Activated CD8-positive, alpha-beta T cell treated with anti-CD3 and anti-CD28 coated beads, Interleukin-2, amount 10 ng/mL, durations not matched to agents 7 days and 5 days (primary cell): ENCODE results near the gene ALKBH8. TPM values are rescaled to one million over a fixed set of nuclear protein-coding genes. Genes with fewer than 3 reads are reported as not detected.
A peak's percentile ranks its signal among the peaks of the same experiment; 100 is the strongest.
"Not testable (repeated sequence)": the region's sequence is repeated elsewhere in the genome, so short reads cannot be mapped to it uniquely, and the experiment has no call there.

Experiments used
- ATAC-seq: fragments of 150-1000 bp; cut with Tn5 transposase; one replicate; pipeline ENCODE4 v1.10.0; 2021; ENCODE audit warnings: moderate library complexity
- CTCF ChIA-PET: fragments of 350-600 bp; sonication (Branson Sonifier 250); formaldehyde crosslinking; loops from one replicate; lab custom pipeline; 2021; ENCODE audit warnings: antibody characterized with exemption; lab: Charles Lee
- POLR2A ChIA-PET: fragments of 350-600 bp; sonication (Branson Sonifier 250); formaldehyde crosslinking; loops from one replicate; lab custom pipeline; 2021; ENCODE audit warnings: antibody characterized with exemption; lab: Charles Lee
- DNase-seq: peaks from one replicate; pipeline ENCODE4 v3.0.0-alpha.2; 2020
- H3K27ac Mint-ChIP-seq: one replicate; pipeline ENCODE4 v1.8.0; 2021; ENCODE audit warnings: mild to moderate bottlenecking, mixed read lengths
- H3K27me3 Mint-ChIP-seq: one replicate; pipeline ENCODE4 v1.8.0; 2021; ENCODE audit warnings: low read depth, mixed read lengths
- H3K36me3 Mint-ChIP-seq: one replicate; pipeline ENCODE4 v1.8.0; 2021; ENCODE audit warnings: low read depth, mixed read lengths
- H3K4me1 Mint-ChIP-seq: one replicate; pipeline ENCODE4 v1.8.0; 2021; ENCODE audit warnings: low read depth, mixed read lengths
- H3K4me3 Mint-ChIP-seq: one replicate; pipeline ENCODE4 v1.8.0; 2021; ENCODE audit warnings: mild to moderate bottlenecking, mixed read lengths
- H3K9me3 Mint-ChIP-seq: one replicate; pipeline ENCODE4 v1.8.0; 2022; ENCODE audit warnings: mixed read lengths; ENCODE audit not compliant: insufficient read depth
- total RNA-seq, 2 experiments: library from RNA; stranded (reverse); gene quantifications; one replicate each; pipeline ENCODE4 v1.2.3, GENCODE V29; 2021

Gene ALKBH8
- total RNA-seq, 2 experiments from 2014 or later = 11.1 to 11.3 TPM

GRCh38 chr11:107592231-107592590 is 26.7 kb upstream of the ALKBH8 start:
- Mint-ChIP-seq H3K4me1 (peaks cover 22% of the 10 kb centered on the region), H3K27ac (no peak overlapping the region), H3K9me3 (no peaks in the 10 kb centered on the region), H3K36me3 (no peaks in the 10 kb centered on the region), H3K4me3 (peak overlapping the region; percentile 68), H3K27me3 (peaks cover 74% of the 10 kb centered on the region)
- ChIA-PET CTCF (interaction anchor here (1.0 to 2.2 kb wide), 3 partner anchors 20 to 97 kb away, joined by 3 to 5 read pairs (median 3); no protein-coding TSS in a partner anchor), POLR2A (interaction anchor here (1.0 to 1.4 kb wide), 2 partner anchors 27 to 29 kb away, joined by 3 to 4 read pairs; no protein-coding TSS in a partner anchor)
- DNase-seq (no peak), ATAC-seq (no peak)

- ChIA-PET CTCF (interaction anchor here (1.0 to 2.2 kb wide), 3 partner anchors 19 to 98 kb away, joined by 3 to 5 read pairs (median 3); no protein-coding TSS in a partner anchor), POLR2A (interaction anchor here (1.0 to 1.4 kb wide), 2 partner anchors 27 to 28 kb away, joined by 3 to 4 read pairs; no protein-coding TSS in a partner anchor)
- H3K36me3 Mint-ChIP-seq = no peaks in the 10 kb centered on the region
- H3K4me3 Mint-ChIP-seq = peak overlapping the region; percentile 68
- DNase-seq = peak; percentile 27
- peak; percentile 45 for ATAC-seq
- peaks cover 22% of the 10 kb centered on the region for H3K4me1 Mint-ChIP-seq
- no peaks in the 10 kb centered on the region for H3K9me3 Mint-ChIP-seq
- H3K27me3 Mint-ChIP-seq = peaks cover 77% of the 10 kb centered on the region
- no peak overlapping the region for H3K27ac Mint-ChIP-seq
These were observed 26.1 kb upstream of the ALKBH8 start for GRCh38 chr11:107591378-107592230.

GRCh38 chr11:107590460-107591377 is 25.2 kb upstream of the ALKBH8 start, which contains the start of gene ELMOD1:
ELMOD1 (plus strand) TSS chr11:107591147; CDS start chr11:107618190, 27,043 bp downstream.
- Mint-ChIP-seq H3K4me3 (peak within 1 kb of the TSS; percentile 68), H3K27me3 (peaks cover 82% of the 10 kb centered on the region), H3K27ac (no peak within 1 kb of the TSS), H3K4me1 (peaks cover 22% of the 10 kb centered on the region), H3K9me3 (no peaks in the 10 kb centered on the region), H3K36me3 (no peaks in the 10 kb centered on the region)
- DNase-seq = peak; percentile 34
- ATAC-seq = peak; percentile 75
- ChIA-PET CTCF (interaction anchor here (1.0 to 2.2 kb wide), 3 partner anchors 18 to 99 kb away, joined by 3 to 5 read pairs (median 3); no protein-coding TSS in a partner anchor), POLR2A (interaction anchor here (1.4 kb wide), 1 partner anchor 27 kb away, joined by 3 read pairs; no protein-coding TSS in a partner anchor)

- Mint-ChIP-seq H3K27me3 (peaks cover 68% of the 10 kb centered on the region), H3K36me3 (no peaks in the 10 kb centered on the region), H3K27ac (no peak overlapping the region), H3K4me1 (peaks cover 22% of the 10 kb centered on the region), H3K9me3 (no peaks in the 10 kb centered on the region), H3K4me3 (no peak overlapping the region)
- no peak for ATAC-seq
- ChIA-PET POLR2A (no interaction called here), CTCF (interaction anchor here (1.8 kb wide), 1 partner anchor 24 kb away, joined by 4 read pairs; no protein-coding TSS in a partner anchor)
- no peak for DNase-seq
These were observed 21.9 kb upstream of the ALKBH8 start for GRCh38 chr11:107587306-107587979.

GRCh38 chr11:107583629-107584195 is 18.2 kb upstream of the ALKBH8 start:
- Mint-ChIP-seq H3K36me3 (no peaks in the 10 kb centered on the region), H3K27me3 (peaks cover 40% of the 10 kb centered on the region), H3K9me3 (no peaks in the 10 kb centered on the region), H3K4me3 (no peak overlapping the region), H3K27ac (no peak overlapping the region), H3K4me1 (no peaks in the 10 kb centered on the region)
- DNase-seq (no peak), ATAC-seq (no peak)
- CTCF ChIA-PET = interaction anchor here (0.7 to 0.9 kb wide), 2 partner anchors 20 to 315 kb away, joined by 3 read pairs; no protein-coding TSS in a partner anchor
- POLR2A ChIA-PET = no interaction called here

DNA sequence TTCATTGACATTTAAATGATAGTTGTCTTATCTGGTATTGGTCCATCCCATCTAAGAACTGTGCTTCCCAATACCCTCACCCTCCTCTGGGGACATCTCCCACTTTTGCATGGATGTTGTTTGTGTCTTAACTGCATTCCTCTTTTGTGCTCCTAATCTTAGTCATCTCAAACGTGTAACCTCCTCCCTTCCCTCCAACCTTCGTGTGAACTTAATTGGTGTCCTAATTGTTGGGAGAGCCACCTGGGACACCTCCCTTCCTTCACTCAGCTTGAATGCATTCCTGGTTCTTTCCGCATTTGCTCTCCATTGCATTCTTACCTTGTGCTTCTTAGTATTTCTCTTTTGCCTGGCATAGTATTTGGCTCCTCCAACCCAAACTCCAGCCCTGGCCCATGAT is 15.6 kb upstream of the ALKBH8 start:
- CTCF ChIA-PET = no interaction called here
- POLR2A ChIA-PET = no interaction called here
- no peak for ATAC-seq
- no peaks in the 10 kb centered on the region for H3K9me3 Mint-ChIP-seq
- no peaks in the 10 kb centered on the region for H3K4me1 Mint-ChIP-seq
- no peaks in the 10 kb centered on the region for H3K36me3 Mint-ChIP-seq
- no peak overlapping the region for H3K27ac Mint-ChIP-seq
- DNase-seq = no peak
- no peak overlapping the region for H3K4me3 Mint-ChIP-seq
- peaks cover 16% of the 10 kb centered on the region for H3K27me3 Mint-ChIP-seq

DNA sequence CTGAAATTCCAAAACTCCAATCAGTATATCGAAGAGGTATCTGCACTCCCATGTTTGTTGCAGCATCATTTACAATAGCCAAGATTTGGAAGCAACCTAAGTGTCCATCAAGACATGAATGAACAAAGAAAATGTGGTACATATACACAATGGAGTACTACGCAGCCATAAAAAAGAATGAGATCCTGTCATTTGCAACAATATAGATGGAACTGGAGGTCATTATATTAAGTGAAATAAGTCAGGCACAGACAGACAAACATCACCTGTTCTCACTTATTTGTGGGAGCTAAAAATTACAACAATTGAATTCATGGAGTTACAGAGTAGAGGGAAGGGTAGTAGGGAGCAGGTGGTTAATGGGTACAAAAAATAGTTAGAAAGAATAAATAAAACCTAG is 13.6 kb upstream of the ALKBH8 start:
- H3K36me3 Mint-ChIP-seq, H3K4me1 Mint-ChIP-seq, H3K27ac Mint-ChIP-seq, H3K27me3 Mint-ChIP-seq, H3K9me3 Mint-ChIP-seq, H3K4me3 Mint-ChIP-seq, DNase-seq, CTCF ChIA-PET, ATAC-seq: not testable (repeated sequence)
- POLR2A ChIA-PET = interaction anchor here (0.6 kb wide), 1 partner anchor 15 kb away, joined by 3 read pairs; no protein-coding TSS in a partner anchor

DNA sequence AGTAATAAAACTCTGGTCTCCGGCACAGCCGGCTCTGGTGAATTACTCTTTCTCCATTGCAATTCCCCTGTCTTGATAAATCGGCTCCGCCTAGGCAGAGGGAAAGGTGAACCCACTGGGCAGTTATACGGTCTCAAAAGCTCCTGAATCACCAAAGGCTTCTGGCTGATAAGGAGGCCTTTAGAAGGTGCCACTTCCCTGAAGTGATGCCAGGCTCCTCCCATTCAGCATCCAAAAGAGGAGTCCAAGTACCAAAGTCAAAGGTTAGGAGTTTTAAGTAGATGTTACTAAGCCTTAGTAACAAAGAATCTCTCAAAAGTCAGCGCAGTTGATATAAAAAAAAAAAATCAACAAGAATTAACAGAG is 11.8 kb upstream of the ALKBH8 start:
- POLR2A ChIA-PET = no interaction called here
- Mint-ChIP-seq H3K4me1 (no peaks in the 10 kb centered on the region), H3K4me3 (no peak overlapping the region), H3K27me3 (peaks cover 7% of the 10 kb centered on the region), H3K36me3 (no peaks in the 10 kb centered on the region), H3K27ac (no peak overlapping the region), H3K9me3 (no peaks in the 10 kb centered on the region)
- ATAC-seq (no peak), DNase-seq (no peak)
- CTCF ChIA-PET = interaction anchor here (1.6 to 2.6 kb wide), 3 partner anchors 14 to 194 kb away, joined by 3 to 9 read pairs (median 8); no protein-coding TSS in a partner anchor

DNA sequence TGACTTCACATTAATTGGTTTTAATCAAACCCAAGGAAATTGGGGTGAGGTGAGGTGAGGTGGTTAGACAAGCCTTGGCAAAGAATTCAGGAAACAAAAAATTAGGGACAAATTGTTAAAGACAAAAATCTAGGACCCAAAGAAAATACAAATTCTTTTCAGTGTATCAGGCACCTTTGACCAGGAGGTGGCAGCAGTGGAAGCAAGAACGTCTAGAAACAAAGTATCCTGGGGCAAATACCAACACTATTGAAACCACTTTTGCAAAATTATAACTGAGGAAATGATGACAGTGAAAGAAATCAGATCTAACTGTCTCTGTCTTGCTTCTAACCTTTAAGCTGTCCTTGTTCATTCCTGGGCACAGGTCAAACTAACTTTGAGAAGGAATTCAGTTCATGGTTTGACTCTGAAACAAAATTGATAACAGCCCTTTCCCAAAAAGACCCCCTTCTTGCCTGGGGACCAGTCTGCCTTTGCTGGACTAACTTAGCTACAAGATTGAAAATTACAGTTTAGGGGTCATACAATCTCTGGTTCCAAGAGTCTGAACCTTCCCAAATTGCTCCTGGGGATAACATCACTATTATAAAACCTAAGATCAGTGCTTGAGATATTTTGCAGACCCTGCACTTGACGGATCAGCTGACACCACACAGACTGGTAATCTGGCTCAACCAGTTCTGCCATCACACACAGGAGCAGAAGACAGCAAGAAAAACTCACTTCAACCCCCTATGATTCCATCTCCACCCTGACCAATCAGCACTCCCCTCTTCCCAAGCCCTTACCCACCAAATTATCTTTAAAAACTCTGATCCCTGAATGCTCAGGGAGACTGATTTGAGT is 11.2 kb upstream of the ALKBH8 start:
- H3K4me3 Mint-ChIP-seq, POLR2A ChIA-PET, ATAC-seq, H3K36me3 Mint-ChIP-seq, H3K9me3 Mint-ChIP-seq, H3K27ac Mint-ChIP-seq, H3K4me1 Mint-ChIP-seq, H3K27me3 Mint-ChIP-seq: not testable (repeated sequence)
- CTCF ChIA-PET = interaction anchor here (0.7 to 2.6 kb wide), 9 partner anchors 9 to 194 kb away, joined by 3 to 10 read pairs (median 3); partner anchors contain the start of genes ALKBH8 and CWF19L2
- DNase-seq = peak; percentile 61

DNA sequence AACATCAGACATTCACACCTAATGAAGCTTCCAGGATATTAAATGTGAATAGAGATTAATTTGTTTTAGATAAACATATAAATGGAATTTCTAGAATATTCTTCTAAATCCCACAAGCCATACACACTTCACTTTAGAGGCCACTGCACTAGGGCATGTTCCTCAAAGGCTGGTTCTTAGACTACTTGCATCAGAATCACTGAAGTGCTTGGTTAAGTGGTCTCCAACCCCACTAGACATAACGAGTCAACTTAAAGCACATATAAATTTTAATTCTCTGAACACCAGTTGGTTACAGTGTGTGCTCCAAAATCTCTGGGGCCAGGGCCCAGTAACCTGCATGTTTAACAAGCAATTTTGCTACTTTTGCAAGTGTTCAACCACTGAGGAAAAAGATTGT is 7.9 kb upstream of the ALKBH8 start:
- DNase-seq (no peak), ATAC-seq (no peak)
- H3K27ac Mint-ChIP-seq = no peak overlapping the region
- no peaks in the 10 kb centered on the region for H3K36me3 Mint-ChIP-seq
- H3K9me3 Mint-ChIP-seq = no peaks in the 10 kb centered on the region
- H3K4me3 Mint-ChIP-seq = no peak overlapping the region
- ChIA-PET CTCF (interaction anchor here (0.9 kb wide), 1 partner anchor 25 kb away, joined by 3 read pairs; no protein-coding TSS in a partner anchor), POLR2A (no interaction called here)
- peaks cover 10% of the 10 kb centered on the region for H3K27me3 Mint-ChIP-seq
- H3K4me1 Mint-ChIP-seq = no peaks in the 10 kb centered on the region
